ENCODE measurements around the gene ST3GAL4. TPM values are rescaled to one million over a fixed set of nuclear protein-coding genes. Genes with fewer than 3 reads are reported as not detected.
A peak's percentile ranks its signal among the peaks of the same experiment; 100 is the strongest.

The ST3GAL4 gene
- total and polyA plus RNA-seq, 9 of the 15 experiments (the other 6 are each of a cell fraction or from before 2014, with no cell fraction given), result 0.27 to 22.9 (median 10.5) TPM

DNA sequence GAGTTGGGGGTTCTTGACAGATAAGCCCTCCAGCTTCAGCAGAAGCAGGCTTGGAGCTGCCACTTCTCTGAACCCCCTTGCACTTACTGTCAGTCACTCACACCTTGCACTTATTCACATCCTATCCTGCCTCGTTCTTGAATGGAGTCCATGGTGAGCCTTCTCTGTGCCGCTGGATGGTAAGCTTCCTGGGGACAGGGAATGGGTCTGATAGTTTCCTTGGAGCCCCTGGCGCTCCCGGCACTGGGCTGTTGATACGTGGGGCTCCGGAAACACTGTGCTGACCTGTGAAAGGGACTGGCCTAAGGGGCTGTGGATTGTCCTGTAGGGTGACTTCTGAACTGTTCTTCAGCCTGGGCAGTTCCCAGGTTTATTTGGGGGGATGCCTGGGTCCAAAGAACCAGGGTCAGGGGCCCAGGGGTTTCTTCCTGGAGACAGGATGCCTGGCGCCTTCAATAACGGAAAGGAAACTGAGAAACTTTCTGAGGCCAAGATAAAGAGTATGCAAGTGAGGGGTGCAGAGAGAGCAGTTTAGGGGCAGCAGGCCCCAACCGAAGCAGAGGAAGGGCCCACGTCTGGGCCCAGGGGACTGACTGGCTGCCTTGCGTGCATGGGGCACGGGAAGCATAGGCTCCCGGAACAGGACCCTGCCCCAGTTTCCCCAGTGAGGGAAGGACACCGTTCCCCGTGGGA lies 709 bp upstream of the ST3GAL4 start (continued):
- TF ChIP-seq, protein P1, sequence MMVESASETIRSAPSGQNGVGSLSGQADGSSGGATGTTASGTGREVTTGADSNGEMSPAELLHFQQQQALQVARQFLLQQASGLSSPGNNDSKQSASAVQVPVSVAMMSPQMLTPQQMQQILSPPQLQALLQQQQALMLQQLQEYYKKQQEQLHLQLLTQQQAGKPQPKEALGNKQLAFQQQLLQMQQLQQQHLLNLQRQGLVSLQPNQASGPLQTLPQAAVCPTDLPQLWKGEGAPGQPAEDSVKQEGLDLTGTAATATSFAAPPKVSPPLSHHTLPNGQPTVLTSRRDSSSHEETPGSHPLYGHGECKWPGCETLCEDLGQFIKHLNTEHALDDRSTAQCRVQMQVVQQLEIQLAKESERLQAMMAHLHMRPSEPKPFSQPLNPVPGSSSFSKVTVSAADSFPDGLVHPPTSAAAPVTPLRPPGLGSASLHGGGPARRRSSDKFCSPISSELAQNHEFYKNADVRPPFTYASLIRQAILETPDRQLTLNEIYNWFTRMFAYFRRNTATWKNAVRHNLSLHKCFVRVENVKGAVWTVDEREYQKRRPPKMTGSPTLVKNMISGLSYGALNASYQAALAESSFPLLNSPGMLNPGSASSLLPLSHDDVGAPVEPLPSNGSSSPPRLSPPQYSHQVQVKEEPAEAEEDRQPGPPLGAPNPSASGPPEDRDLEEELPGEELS (CRISPR knock-in tag; IDR thresholded peaks at IDR 0.05; ENCODE audit: borderline replicate concordance), result no peak
- no peak for TF ChIP-seq TCF7 (IDR thresholded peaks at IDR 0.05; ENCODE audit: borderline replicate concordance)
- TF ChIP-seq TRIM28 (IDR thresholded peaks at IDR 0.05), result peak; percentile 90
- TF ChIP-seq, protein P2, sequence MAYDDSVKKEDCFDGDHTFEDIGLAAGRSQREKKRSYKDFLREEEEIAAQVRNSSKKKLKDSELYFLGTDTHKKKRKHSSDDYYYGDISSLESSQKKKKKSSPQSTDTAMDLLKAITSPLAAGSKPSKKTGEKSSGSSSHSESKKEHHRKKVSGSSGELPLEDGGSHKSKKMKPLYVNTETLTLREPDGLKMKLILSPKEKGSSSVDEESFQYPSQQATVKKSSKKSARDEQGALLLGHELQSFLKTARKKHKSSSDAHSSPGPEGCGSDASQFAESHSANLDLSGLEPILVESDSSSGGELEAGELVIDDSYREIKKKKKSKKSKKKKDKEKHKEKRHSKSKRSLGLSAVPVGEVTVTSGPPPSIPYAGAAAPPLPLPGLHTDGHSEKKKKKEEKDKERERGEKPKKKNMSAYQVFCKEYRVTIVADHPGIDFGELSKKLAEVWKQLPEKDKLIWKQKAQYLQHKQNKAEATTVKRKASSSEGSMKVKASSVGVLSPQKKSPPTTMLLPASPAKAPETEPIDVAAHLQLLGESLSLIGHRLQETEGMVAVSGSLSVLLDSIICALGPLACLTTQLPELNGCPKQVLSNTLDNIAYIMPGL (CRISPR knock-in tag; IDR thresholded peaks at IDR 0.05), result 0 out of 2 replicates have a peak, but pooled peaks have one; percentile 36
- TF ChIP-seq, protein P3, sequence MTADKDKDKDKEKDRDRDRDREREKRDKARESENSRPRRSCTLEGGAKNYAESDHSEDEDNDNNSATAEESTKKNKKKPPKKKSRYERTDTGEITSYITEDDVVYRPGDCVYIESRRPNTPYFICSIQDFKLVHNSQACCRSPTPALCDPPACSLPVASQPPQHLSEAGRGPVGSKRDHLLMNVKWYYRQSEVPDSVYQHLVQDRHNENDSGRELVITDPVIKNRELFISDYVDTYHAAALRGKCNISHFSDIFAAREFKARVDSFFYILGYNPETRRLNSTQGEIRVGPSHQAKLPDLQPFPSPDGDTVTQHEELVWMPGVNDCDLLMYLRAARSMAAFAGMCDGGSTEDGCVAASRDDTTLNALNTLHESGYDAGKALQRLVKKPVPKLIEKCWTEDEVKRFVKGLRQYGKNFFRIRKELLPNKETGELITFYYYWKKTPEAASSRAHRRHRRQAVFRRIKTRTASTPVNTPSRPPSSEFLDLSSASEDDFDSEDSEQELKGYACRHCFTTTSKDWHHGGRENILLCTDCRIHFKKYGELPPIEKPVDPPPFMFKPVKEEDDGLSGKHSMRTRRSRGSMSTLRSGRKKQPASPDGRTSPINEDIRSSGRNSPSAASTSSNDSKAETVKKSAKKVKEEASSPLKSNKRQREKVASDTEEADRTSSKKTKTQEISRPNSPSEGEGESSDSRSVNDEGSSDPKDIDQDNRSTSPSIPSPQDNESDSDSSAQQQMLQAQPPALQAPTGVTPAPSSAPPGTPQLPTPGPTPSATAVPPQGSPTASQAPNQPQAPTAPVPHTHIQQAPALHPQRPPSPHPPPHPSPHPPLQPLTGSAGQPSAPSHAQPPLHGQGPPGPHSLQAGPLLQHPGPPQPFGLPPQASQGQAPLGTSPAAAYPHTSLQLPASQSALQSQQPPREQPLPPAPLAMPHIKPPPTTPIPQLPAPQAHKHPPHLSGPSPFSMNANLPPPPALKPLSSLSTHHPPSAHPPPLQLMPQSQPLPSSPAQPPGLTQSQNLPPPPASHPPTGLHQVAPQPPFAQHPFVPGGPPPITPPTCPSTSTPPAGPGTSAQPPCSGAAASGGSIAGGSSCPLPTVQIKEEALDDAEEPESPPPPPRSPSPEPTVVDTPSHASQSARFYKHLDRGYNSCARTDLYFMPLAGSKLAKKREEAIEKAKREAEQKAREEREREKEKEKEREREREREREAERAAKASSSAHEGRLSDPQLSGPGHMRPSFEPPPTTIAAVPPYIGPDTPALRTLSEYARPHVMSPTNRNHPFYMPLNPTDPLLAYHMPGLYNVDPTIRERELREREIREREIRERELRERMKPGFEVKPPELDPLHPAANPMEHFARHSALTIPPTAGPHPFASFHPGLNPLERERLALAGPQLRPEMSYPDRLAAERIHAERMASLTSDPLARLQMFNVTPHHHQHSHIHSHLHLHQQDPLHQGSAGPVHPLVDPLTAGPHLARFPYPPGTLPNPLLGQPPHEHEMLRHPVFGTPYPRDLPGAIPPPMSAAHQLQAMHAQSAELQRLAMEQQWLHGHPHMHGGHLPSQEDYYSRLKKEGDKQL (CRISPR knock-in tag; IDR thresholded peaks at IDR 0.05; ENCODE audit: borderline replicate concordance), result no peak
- TF ChIP-seq, protein P4, sequence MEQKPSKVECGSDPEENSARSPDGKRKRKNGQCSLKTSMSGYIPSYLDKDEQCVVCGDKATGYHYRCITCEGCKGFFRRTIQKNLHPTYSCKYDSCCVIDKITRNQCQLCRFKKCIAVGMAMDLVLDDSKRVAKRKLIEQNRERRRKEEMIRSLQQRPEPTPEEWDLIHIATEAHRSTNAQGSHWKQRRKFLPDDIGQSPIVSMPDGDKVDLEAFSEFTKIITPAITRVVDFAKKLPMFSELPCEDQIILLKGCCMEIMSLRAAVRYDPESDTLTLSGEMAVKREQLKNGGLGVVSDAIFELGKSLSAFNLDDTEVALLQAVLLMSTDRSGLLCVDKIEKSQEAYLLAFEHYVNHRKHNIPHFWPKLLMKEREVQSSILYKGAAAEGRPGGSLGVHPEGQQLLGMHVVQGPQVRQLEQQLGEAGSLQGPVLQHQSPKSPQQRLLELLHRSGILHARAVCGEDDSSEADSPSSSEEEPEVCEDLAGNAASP (IDR thresholded peaks at IDR 0.05), result no peak
- TF ChIP-seq CC2D1A (IDR thresholded peaks at IDR 0.05), result no peak

Measured in K562 (cell line).